ENCODE data around the gene ACVR1. TPM values are rescaled to one million over a fixed set of nuclear protein-coding genes. Genes with fewer than 3 reads are reported as not detected.

Gene ACVR1
- total and polyA plus RNA-seq, 4 donors, result 7.5 to 38.3 (median 23.4) TPM

- Histone ChIP-seq H3K9ac (ENCODE audit: insufficient read depth in 1 of 2, low read length in 2 of 2) (no peak overlapping the region), H3K4me3 (no peak overlapping the region), H3K36me3 (ENCODE audit: control insufficient read depth in 4 of 4, insufficient read depth in 4 of 4, low read length in 4 of 4) (no peaks in the 10 kb centered on the region), H3K4me1 (ENCODE audit: control insufficient read depth in 5 of 5, insufficient read depth in 5 of 5, low read length in 5 of 5) (peaks cover 0 to 3% (median 0%) of the 10 kb centered on the region in 5 donors), H3K9me3 (ENCODE audit: control insufficient read depth in 4 of 4, insufficient read depth in 3 of 4, low read length in 3 of 4) (no peaks in the 10 kb centered on the region), H3K27ac (ENCODE audit: low read depth in 1 of 2, low read length in 1 of 2) (no peak overlapping the region), H3K27me3 (ENCODE audit: control insufficient read depth in 3 of 3, insufficient read depth in 3 of 3, low read length in 2 of 3) (no peaks in the 10 kb centered on the region)
- WGBS, 2 donors, result 85 to 89% methylated on average over 3 of the region's 3 CpGs
- DNase-seq (no peak), ATAC-seq (ENCODE audit: insufficient read depth, low FRiP score) (no peak)
- TF ChIP-seq CTCF (IDR thresholded peaks at IDR 0.05; ENCODE audit: control extremely low read depth, extremely low read depth), result no peak
These were observed 4.8 kb upstream of the ACVR1 start for GRCh38 chr2:157880927-157881326.

GRCh38 chr2:157877761-157878400, 1.8 kb upstream of the ACVR1 start:
- Histone ChIP-seq H3K36me3 (ENCODE audit: control insufficient read depth in 4 of 4, insufficient read depth in 4 of 4, low read length in 4 of 4) (no peaks in the 10 kb centered on the region), H3K9me3 (ENCODE audit: control insufficient read depth in 4 of 4, insufficient read depth in 3 of 4, low read length in 3 of 4) (no peaks in the 10 kb centered on the region), H3K9ac (ENCODE audit: insufficient read depth in 1 of 2, low read length in 2 of 2) (no peak overlapping the region), H3K27ac (ENCODE audit: low read depth in 1 of 2, low read length in 1 of 2) (no peak overlapping the region), H3K27me3 (ENCODE audit: control insufficient read depth in 3 of 3, insufficient read depth in 3 of 3, low read length in 2 of 3) (no peaks in the 10 kb centered on the region), H3K4me1 (ENCODE audit: control insufficient read depth in 5 of 5, insufficient read depth in 5 of 5, low read length in 5 of 5) (peaks cover 0 to 17% (median 13%) of the 10 kb centered on the region in 5 donors), H3K4me3 (no peak overlapping the region)
- TF ChIP-seq CTCF (IDR thresholded peaks at IDR 0.05; ENCODE audit: control extremely low read depth, extremely low read depth), result no peak
- WGBS, 2 donors, result 82 to 86% methylated on average over 3 of the region's 3 CpGs
- DNase-seq (no peak), ATAC-seq (ENCODE audit: insufficient read depth, low FRiP score) (no peak)

- peak overlapping the region; percentile 90 to 94 for H3K27ac ChIP-seq (ENCODE audit: low read depth in 1 of 2, low read length in 1 of 2)
- H3K9me3 ChIP-seq (ENCODE audit: control insufficient read depth in 4 of 4, insufficient read depth in 3 of 4, low read length in 3 of 4), result no peaks in the 10 kb centered on the region
- H3K4me3 ChIP-seq, result peak overlapping the region; percentile 99
- H3K36me3 ChIP-seq (ENCODE audit: control insufficient read depth in 4 of 4, insufficient read depth in 4 of 4, low read length in 4 of 4), result no peaks in the 10 kb centered on the region
- TF ChIP-seq CTCF (IDR thresholded peaks at IDR 0.05; ENCODE audit: control extremely low read depth, extremely low read depth), result no peak
- H3K27me3 ChIP-seq (ENCODE audit: control insufficient read depth in 3 of 3, insufficient read depth in 3 of 3, low read length in 2 of 3), result no peaks in the 10 kb centered on the region
- H3K9ac ChIP-seq (ENCODE audit: insufficient read depth in 1 of 2, low read length in 2 of 2), result peak overlapping the region in 1 of 2 donors; percentile 84
- peaks cover 1 to 17% (median 13%) of the 10 kb centered on the region in 5 donors for H3K4me1 ChIP-seq (ENCODE audit: control insufficient read depth in 5 of 5, insufficient read depth in 5 of 5, low read length in 5 of 5)
- 7% methylated on average over 12 of the region's 12 CpGs for WGBS, 2 donors
- ATAC-seq (ENCODE audit: insufficient read depth, low FRiP score) (no peak), DNase-seq (no peak)
These were observed 632 bp upstream of the ACVR1 start for GRCh38 chr2:157876786-157877138.

GRCh38 chr2:157875641-157876065, 477 bp downstream of the ACVR1 start:
- Histone ChIP-seq H3K27ac (ENCODE audit: low read depth in 1 of 2, low read length in 1 of 2) (peak overlapping the region; percentile 94 to 97), H3K27me3 (ENCODE audit: control insufficient read depth in 3 of 3, insufficient read depth in 3 of 3, low read length in 2 of 3) (no peaks in the 10 kb centered on the region), H3K4me1 (ENCODE audit: control insufficient read depth in 5 of 5, insufficient read depth in 5 of 5, low read length in 5 of 5) (peaks cover 3 to 19% (median 13%) of the 10 kb centered on the region in 5 donors), H3K9ac (ENCODE audit: insufficient read depth in 1 of 2, low read length in 2 of 2) (peak overlapping the region in 1 of 2 donors; percentile 86), H3K9me3 (ENCODE audit: control insufficient read depth in 4 of 4, insufficient read depth in 3 of 4, low read length in 3 of 4) (no peaks in the 10 kb centered on the region), H3K36me3 (ENCODE audit: control insufficient read depth in 4 of 4, insufficient read depth in 4 of 4, low read length in 4 of 4) (no peaks in the 10 kb centered on the region), H3K4me3 (peak overlapping the region; percentile 99)
- ATAC-seq (ENCODE audit: insufficient read depth, low FRiP score) (peak; percentile 35), DNase-seq (peak in 2 of 3 donors; percentile 55 to 63)
- no peak for TF ChIP-seq CTCF (IDR thresholded peaks at IDR 0.05; ENCODE audit: control extremely low read depth, extremely low read depth)
- 1% methylated on average over 18 to 53 of the region's 53 CpGs for WGBS, 2 donors

Measured in lung (tissue), 12 donors.